Activated T-cell treated with anti-CD3 and anti-CD28 coated beads, Interleukin-2, amount 50 U/mL, for 4 hours (primary cell): Measurements from ENCODE around the gene SHE. TPM values are rescaled to one million over a fixed set of nuclear protein-coding genes. Genes with fewer than 3 reads are reported as not detected.

ENCODE experiments used
- ATAC-seq, 2 donors: fragments of 200-7000 bp; cut with Tn5 transposase; one replicate each; pipeline ENCODE4 v1.10.0; 2021
- DNase-seq: peaks from one replicate; pipeline ENCODE4 v3.0.0-alpha.2; 2020
- H3K27me3 Mint-ChIP-seq: one replicate; pipeline ENCODE4 v1.8.0; 2021; ENCODE audit warnings: low read depth, mixed read lengths
- H3K36me3 Mint-ChIP-seq: one replicate; pipeline ENCODE4 v1.8.0; 2022; ENCODE audit warnings: mixed read lengths; ENCODE audit not compliant: insufficient read depth
- H3K4me1 Mint-ChIP-seq: one replicate; pipeline ENCODE4 v1.8.0; 2021; ENCODE audit warnings: low read depth, mixed read lengths
- H3K4me3 Mint-ChIP-seq: one replicate; pipeline ENCODE4 v1.8.0; 2021; ENCODE audit warnings: mild to moderate bottlenecking, moderate library complexity, mixed read lengths
- H3K9me3 Mint-ChIP-seq: one replicate; pipeline ENCODE4 v1.8.0; 2021; ENCODE audit warnings: mixed read lengths
- total RNA-seq, 3 donors: library from RNA; stranded (reverse); gene quantifications; one replicate each; pipeline ENCODE4 v1.2.1, GENCODE V29; 2021

SHE gene
- total RNA-seq, 3 donors from 2014 or later, result 0.03 to 0.14 (median 0.05) TPM

- ATAC-seq, result no peak
- H3K9me3 Mint-ChIP-seq, result no peaks in the 10 kb centered on the region
- H3K27me3 Mint-ChIP-seq, result no peaks in the 10 kb centered on the region
- H3K4me1 Mint-ChIP-seq, result peaks cover 54% of the 10 kb centered on the region
- DNase-seq, result no peak
- H3K4me3 Mint-ChIP-seq, result no peak overlapping the region
- peaks cover 16% of the 10 kb centered on the region for H3K36me3 Mint-ChIP-seq
Observed at GRCh38 chr1:154435599-154436200, 66.5 kb downstream of the SHE start.

GRCh38 chr1:154434346-154435085 is 67.7 kb downstream of the SHE start:
- no peak overlapping the region for H3K4me3 Mint-ChIP-seq
- peaks cover 52% of the 10 kb centered on the region for H3K4me1 Mint-ChIP-seq

DNA sequence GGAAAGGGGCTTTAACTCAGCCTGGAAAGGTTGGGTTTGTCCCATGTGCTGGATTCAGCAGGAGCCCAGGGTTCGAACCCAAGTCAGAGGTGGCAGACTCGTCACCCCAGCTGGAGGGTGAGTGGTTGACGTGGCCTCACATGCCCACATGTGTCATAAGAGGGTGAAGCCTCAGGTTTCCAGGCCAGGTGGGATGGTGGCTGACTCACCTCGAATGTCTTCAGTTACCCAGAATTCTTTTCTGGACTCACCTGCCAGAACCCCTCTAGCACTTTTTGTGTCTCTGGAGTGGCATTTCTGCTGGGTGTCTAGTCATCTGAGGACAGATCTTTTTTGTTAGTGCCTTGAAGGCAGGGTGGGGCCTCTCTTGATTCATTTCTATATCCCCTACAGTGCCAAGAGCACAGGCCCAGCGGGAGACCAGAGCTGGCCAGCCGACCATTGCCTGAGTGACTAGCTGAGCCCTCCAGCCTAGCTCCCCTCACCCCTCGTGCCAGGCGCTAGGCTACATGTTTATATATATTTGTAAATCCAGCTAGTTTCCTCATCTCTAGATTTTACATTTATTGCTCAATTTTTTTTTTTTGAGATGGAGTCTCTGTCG is 68.9 kb downstream of the SHE start:
- Mint-ChIP-seq H3K36me3 (peaks cover 20% of the 10 kb centered on the region), H3K27me3 (no peaks in the 10 kb centered on the region), H3K4me1 (peaks cover 47% of the 10 kb centered on the region), H3K9me3 (no peaks in the 10 kb centered on the region), H3K4me3 (no peak overlapping the region)
- DNase-seq, result peak; percentile 63
- ATAC-seq, result peak; percentile 15 to 41

More at GRCh38 chr1:154434346-154435085, 67.7 kb downstream of the SHE start:
- no peak for DNase-seq
- peaks cover 16% of the 10 kb centered on the region for H3K36me3 Mint-ChIP-seq
- no peak for ATAC-seq
- no peaks in the 10 kb centered on the region for H3K27me3 Mint-ChIP-seq
- no peaks in the 10 kb centered on the region for H3K9me3 Mint-ChIP-seq

GRCh38 chr1:154431586-154432373 is 70.4 kb downstream of the SHE start:
- Mint-ChIP-seq H3K4me1 (peaks cover 51% of the 10 kb centered on the region), H3K9me3 (no peaks in the 10 kb centered on the region), H3K36me3 (peaks cover 17% of the 10 kb centered on the region), H3K27me3 (no peaks in the 10 kb centered on the region), H3K4me3 (no peak overlapping the region)
- peak; percentile 52 for DNase-seq
- peak; percentile 87 to 91 for ATAC-seq

- Mint-ChIP-seq H3K9me3 (no peaks in the 10 kb centered on the region), H3K27me3 (no peaks in the 10 kb centered on the region), H3K4me3 (no peak overlapping the region), H3K4me1 (peaks cover 56% of the 10 kb centered on the region), H3K36me3 (peaks cover 13% of the 10 kb centered on the region)
- no peak for ATAC-seq
- no peak for DNase-seq
Observed at GRCh38 chr1:154430903-154431302, 71.3 kb downstream of the SHE start.

- Mint-ChIP-seq H3K4me3 (no peak overlapping the region), H3K36me3 (peaks cover 11% of the 10 kb centered on the region), H3K27me3 (no peaks in the 10 kb centered on the region), H3K9me3 (no peaks in the 10 kb centered on the region), H3K4me1 (peaks cover 63% of the 10 kb centered on the region)
- no peak for DNase-seq
- no peak for ATAC-seq
Observed at GRCh38 chr1:154429841-154430611, 72.2 kb downstream of the SHE start.

Other genes starting within 250 kb of the SHE start
- 100 to 1,000 TPM; 131 to 178 (median 157) TPM for gene HAX1, start 229.8 kb downstream of the SHE start, total RNA-seq
- gene AQP10, start 181.3 kb downstream of the SHE start, total RNA-seq, result not detected
- gene ATP8B2, start 176.9 kb downstream of the SHE start, total RNA-seq, result 10 to 100 TPM; 73.1 to 74.9 (median 73.4) TPM
- 10 to 100 TPM; 20.7 to 28.7 (median 24.1) TPM for gene IL6R, start 97.1 kb downstream of the SHE start, total RNA-seq
- gene TDRD10, start 193 bp downstream of the SHE start, total RNA-seq, result not detected
- 100 to 1,000 TPM in 2 of 3 donors, 10 to 100 TPM in 1; 99.0 to 106 (median 103) TPM for gene UBE2Q1, start 56.2 kb upstream of the SHE start, total RNA-seq
- under 1 TPM in 1 of 3 donors, not detected in 2; 0.14 TPM for gene CHRNB2, start 65.4 kb upstream of the SHE start, total RNA-seq
- 100 to 1,000 TPM; 218 to 245 (median 245) TPM for gene ADAR, start 105.8 kb upstream of the SHE start, total RNA-seq